ENCODE results near the gene RBM10.

Gene RBM10

GRCh38 chrX:47143894-47144625 lies 961 bp upstream of the RBM10 start:
- Mint-ChIP-seq H3K27me3 (peaks cover 4% of the 10 kb centered on the region), H3K27ac (peak overlapping the region; percentile 99), H3K9me3 (peaks cover 3% of the 10 kb centered on the region), H3K4me3 (peak overlapping the region; percentile 95), H3K4me1 (peaks cover 38% of the 10 kb centered on the region), H3K36me3 (peaks cover 41% of the 10 kb centered on the region)
- peak; percentile 51 for DNase-seq
- CTCF ChIA-PET: interaction anchor here (1.2 kb wide), 3 partner anchors 13 to 22 kb away, joined by 3 read pairs; no protein-coding TSS in a partner anchor

DNA sequence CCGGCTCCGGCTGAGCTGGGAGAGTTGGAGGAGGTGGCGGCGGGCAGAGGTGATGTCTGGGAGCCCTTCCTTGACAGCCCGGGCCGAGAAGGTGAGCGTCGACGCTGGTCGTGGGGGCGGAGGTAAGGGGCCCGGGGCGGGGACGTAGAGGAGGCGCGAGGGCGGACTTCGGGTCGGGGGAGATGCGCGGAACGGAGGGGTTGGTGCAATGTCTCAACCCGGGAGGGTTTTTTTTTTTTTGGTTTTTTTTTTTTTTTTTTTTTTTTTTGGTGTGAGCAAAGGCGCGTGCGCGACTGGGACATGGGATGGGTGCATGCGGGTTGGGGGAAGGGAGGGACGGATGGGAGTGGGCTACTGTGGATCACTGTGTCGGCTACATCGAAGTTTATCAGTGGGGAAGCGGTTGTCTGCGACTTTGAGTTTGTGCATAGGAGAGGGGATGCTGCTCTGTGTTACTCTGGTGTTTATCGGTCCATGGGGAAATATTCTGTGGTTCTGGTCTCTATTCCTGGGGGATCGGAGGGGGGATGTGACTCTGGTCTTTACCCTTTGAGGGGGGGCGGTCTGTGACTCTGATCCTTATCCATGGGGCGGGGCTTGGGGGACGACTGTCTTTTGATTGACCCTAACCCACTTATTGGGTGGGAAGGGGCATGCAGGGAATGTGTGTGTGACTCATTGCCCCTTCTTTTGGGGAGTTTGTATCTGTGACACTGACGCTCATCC lies 537 bp downstream of the RBM10 start:
- peaks cover 4% of the 10 kb centered on the region for H3K27me3 Mint-ChIP-seq
- H3K27ac Mint-ChIP-seq: peak overlapping the region; percentile 99
- CTCF ChIA-PET: interaction anchor here (1.2 kb wide), 3 partner anchors 15 to 24 kb away, joined by 3 read pairs; no protein-coding TSS in a partner anchor
- peak overlapping the region; percentile 95 for H3K4me3 Mint-ChIP-seq
- H3K4me1 Mint-ChIP-seq: peaks cover 38% of the 10 kb centered on the region
- H3K36me3 Mint-ChIP-seq: peaks cover 36% of the 10 kb centered on the region
- H3K9me3 Mint-ChIP-seq: peaks cover 3% of the 10 kb centered on the region
- DNase-seq: peak; percentile 23

GRCh38 chrX:47146121-47146935 lies 1.3 kb downstream of the RBM10 start:
- CTCF ChIA-PET: no interaction called here

DNA sequence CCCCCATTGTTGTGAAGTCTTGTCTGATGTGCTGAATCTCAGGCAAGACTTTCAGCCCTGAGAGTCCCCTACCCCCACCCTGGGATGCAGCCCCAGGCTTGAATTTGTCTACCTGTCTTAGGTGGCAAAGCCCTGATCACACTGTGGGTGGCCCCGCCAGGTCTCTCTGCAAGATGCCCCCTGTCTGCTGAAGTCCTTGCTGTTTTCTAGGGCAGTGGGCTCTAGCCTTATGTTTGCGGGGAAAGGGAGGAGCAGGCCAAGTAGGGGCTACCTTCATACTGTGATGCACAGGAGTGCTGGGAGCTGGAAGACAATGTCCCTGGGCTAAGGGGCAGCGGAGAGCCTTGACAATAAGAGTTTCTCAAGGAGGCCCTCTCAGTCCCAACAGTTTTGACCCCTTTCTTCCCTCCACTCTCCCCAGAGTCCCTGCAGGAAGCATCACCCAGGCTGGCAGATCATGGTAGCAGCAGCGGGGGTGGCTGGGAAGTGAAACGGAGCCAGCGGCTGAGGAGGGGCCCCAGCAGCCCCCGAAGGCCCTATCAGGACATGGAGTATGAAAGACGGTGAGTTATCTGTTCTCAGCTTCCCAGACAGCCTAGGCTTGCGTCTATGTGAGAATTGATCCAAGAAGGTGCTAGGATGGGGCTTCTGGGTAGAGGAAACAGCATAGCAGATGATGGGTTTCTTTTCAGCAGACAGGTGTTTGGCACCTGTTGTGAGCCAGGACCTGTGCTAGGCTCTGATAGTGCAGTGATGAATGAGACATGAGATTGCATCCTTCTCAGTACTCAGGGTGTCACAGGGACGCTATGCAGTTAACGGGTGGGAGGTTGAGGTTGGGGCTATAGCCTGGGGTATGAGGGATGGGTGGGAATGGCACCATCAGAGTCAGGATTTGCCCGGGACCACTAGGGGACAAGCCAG lies 2.2 kb downstream of the RBM10 start:
- peaks cover 4% of the 10 kb centered on the region for H3K27me3 Mint-ChIP-seq
- peak overlapping the region; percentile 37 for H3K4me3 Mint-ChIP-seq
- peaks cover 33% of the 10 kb centered on the region for H3K36me3 Mint-ChIP-seq
- peak overlapping the region; percentile 49 for H3K27ac Mint-ChIP-seq
- peaks cover 3% of the 10 kb centered on the region for H3K9me3 Mint-ChIP-seq
- peaks cover 32% of the 10 kb centered on the region for H3K4me1 Mint-ChIP-seq
- CTCF ChIA-PET: no interaction called here
- no peak for DNase-seq

More at GRCh38 chrX:47146121-47146935, 1.3 kb downstream of the RBM10 start:
- peaks cover 36% of the 10 kb centered on the region for H3K4me1 Mint-ChIP-seq
- peaks cover 4% of the 10 kb centered on the region for H3K27me3 Mint-ChIP-seq
- H3K4me3 Mint-ChIP-seq: peak overlapping the region; percentile 95
- H3K27ac Mint-ChIP-seq: peak overlapping the region; percentile 99
- DNase-seq: no peak
- peaks cover 3% of the 10 kb centered on the region for H3K9me3 Mint-ChIP-seq
- H3K36me3 Mint-ChIP-seq: peaks cover 36% of the 10 kb centered on the region

- Mint-ChIP-seq H3K4me3 (no peak overlapping the region), H3K27ac (no peak overlapping the region)
- CTCF ChIA-PET: no interaction called here
These were observed 3.9 kb downstream of the RBM10 start for GRCh38 chrX:47148946-47149345.

GRCh38 chrX:47151435-47151834 lies 6.4 kb downstream of the RBM10 start:
- DNase-seq: no peak
- Mint-ChIP-seq H3K9me3 (peaks cover 3% of the 10 kb centered on the region), H3K27me3 (no peaks in the 10 kb centered on the region), H3K27ac (no peak overlapping the region), H3K4me3 (no peak overlapping the region), H3K4me1 (peaks cover 14% of the 10 kb centered on the region), H3K36me3 (peaks cover 23% of the 10 kb centered on the region)
- CTCF ChIA-PET: no interaction called here

More at GRCh38 chrX:47148946-47149345, 3.9 kb downstream of the RBM10 start:
- Mint-ChIP-seq H3K9me3 (peaks cover 3% of the 10 kb centered on the region), H3K27me3 (peaks cover 4% of the 10 kb centered on the region), H3K36me3 (peaks cover 28% of the 10 kb centered on the region), H3K4me1 (peaks cover 20% of the 10 kb centered on the region)
- DNase-seq: no peak

- no peak for DNase-seq
- H3K27ac Mint-ChIP-seq: no peak overlapping the region
- peaks cover 19% of the 10 kb centered on the region for H3K36me3 Mint-ChIP-seq
- no peaks in the 10 kb centered on the region for H3K27me3 Mint-ChIP-seq
- no peak overlapping the region for H3K4me3 Mint-ChIP-seq
- CTCF ChIA-PET: no interaction called here
- H3K4me1 Mint-ChIP-seq: no peaks in the 10 kb centered on the region
- no peaks in the 10 kb centered on the region for H3K9me3 Mint-ChIP-seq
These were observed 11.8 kb downstream of the RBM10 start for GRCh38 chrX:47156611-47157520.

DNA sequence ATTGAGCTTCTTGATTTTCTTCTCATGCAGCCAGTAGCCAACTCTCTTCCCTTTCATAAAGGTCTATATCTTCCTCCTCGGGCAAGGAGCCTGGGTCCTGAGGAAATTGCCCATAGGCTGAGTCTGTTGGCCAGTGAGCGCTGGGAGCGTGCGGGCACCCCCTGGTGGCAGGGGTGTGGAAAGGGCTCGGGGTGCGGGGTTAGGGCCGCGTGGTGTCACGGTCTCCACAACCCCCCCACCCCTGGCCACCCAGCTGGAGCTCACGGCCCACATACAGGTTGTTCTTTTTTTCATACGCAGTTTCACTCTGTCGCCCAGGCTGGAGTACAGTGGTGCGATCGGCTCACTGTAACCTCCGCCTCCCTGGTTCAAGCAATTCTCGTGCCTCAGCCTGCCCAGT lies 13.1 kb downstream of the RBM10 start:
- Mint-ChIP-seq H3K27me3 (no peaks in the 10 kb centered on the region), H3K36me3 (peaks cover 22% of the 10 kb centered on the region), H3K4me3 (no peak overlapping the region), H3K9me3 (no peaks in the 10 kb centered on the region), H3K27ac (no peak overlapping the region), H3K4me1 (no peaks in the 10 kb centered on the region)
- DNase-seq: no peak
- CTCF ChIA-PET: no interaction called here

GRCh38 chrX:47158781-47159180 lies 13.8 kb downstream of the RBM10 start:
- Mint-ChIP-seq H3K27ac (no peak overlapping the region), H3K27me3 (no peaks in the 10 kb centered on the region), H3K4me3 (no peak overlapping the region), H3K9me3 (no peaks in the 10 kb centered on the region), H3K36me3 (peaks cover 19% of the 10 kb centered on the region), H3K4me1 (no peaks in the 10 kb centered on the region)
- DNase-seq: no peak
- CTCF ChIA-PET: no interaction called here

GRCh38 chrX:47160781-47161180 lies 15.8 kb downstream of the RBM10 start:
- H3K27me3 Mint-ChIP-seq: no peaks in the 10 kb centered on the region
- no peaks in the 10 kb centered on the region for H3K4me1 Mint-ChIP-seq
- H3K4me3 Mint-ChIP-seq: no peak overlapping the region
- DNase-seq: no peak
- no peak overlapping the region for H3K27ac Mint-ChIP-seq
- H3K9me3 Mint-ChIP-seq: no peaks in the 10 kb centered on the region
- peaks cover 25% of the 10 kb centered on the region for H3K36me3 Mint-ChIP-seq
- CTCF ChIA-PET: no interaction called here

- no peak for DNase-seq
- no peak overlapping the region for H3K27ac Mint-ChIP-seq
- no peaks in the 10 kb centered on the region for H3K27me3 Mint-ChIP-seq
- CTCF ChIA-PET: no interaction called here
- H3K9me3 Mint-ChIP-seq: no peaks in the 10 kb centered on the region
- no peaks in the 10 kb centered on the region for H3K4me1 Mint-ChIP-seq
- H3K4me3 Mint-ChIP-seq: no peak overlapping the region
- peaks cover 16% of the 10 kb centered on the region for H3K36me3 Mint-ChIP-seq
These were observed 18.0 kb downstream of the RBM10 start for GRCh38 chrX:47162927-47163583.

DNA sequence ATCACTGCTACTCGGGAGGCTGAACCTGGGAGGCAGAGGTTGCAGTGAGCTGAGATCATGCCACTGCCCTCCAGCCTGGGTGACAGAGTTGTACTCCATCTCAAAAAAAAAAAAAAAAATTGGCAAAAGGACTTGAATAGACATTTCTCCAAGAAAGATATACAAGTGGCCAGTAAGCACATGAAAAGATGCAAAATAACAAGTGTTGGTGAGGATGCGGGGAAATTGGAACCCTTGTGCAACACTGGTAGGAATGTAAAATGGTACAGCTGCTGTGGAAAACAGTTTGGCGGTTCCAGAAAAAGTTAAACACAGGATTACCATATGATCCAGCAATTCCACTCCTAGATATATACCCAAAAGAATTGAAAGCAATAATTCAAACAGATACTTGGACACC lies 19.4 kb downstream of the RBM10 start:
- Mint-ChIP-seq H3K27me3 (no peaks in the 10 kb centered on the region), H3K4me1 (no peaks in the 10 kb centered on the region), H3K36me3 (peaks cover 17% of the 10 kb centered on the region), H3K9me3 (no peaks in the 10 kb centered on the region), H3K4me3 (no peak overlapping the region), H3K27ac (no peak overlapping the region)
- CTCF ChIA-PET: no interaction called here
- DNase-seq: no peak

Measured in activated naive CD4-positive, alpha-beta T cell treated with anti-CD3 and anti-CD28 coated beads, Interleukin-2, amount 10 ng/mL, durations not matched to agents 7 days and 5 days (primary cell).